ENCODE data around the gene BRPF3.
"Not testable (repeated sequence)": the region's sequence is repeated elsewhere in the genome, so short reads cannot be mapped to it uniquely, and the experiment has no call there.

Gene BRPF3

DNA sequence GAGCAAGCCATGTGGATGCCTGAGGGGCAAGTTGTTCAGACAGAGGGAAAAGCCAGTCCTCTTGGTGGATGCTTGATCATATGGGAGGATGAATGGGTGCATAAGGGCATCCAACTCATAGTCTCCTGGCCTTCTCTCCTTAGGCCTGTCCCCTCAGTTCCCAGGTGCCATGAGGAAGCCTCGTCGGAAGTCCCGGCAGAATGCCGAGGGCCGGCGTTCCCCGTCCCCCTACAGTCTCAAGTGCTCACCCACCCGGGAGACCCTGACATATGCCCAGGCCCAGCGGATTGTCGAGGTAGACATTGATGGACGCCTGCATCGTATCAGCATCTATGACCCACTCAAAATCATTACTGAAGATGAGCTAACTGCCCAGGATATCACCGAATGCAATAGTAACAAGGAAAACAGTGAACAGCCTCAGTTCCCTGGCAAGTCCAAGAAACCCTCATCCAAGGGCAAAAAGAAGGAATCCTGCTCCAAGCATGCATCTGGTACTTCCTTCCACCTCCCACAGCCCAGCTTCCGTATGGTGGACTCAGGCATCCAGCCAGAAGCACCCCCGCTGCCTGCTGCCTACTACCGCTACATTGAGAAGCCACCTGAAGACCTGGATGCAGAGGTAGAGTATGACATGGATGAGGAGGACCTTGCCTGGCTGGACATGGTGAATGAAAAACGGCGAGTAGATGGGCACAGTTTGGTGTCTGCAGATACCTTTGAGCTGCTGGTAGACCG is 3.8 kb downstream of the BRPF3 start:
- DNase-seq (ENCODE audit: low read depth) = no peak

- no peak for DNase-seq (ENCODE audit: low read depth)
Observed at GRCh38 chr6:36200998-36201596, 4.6 kb downstream of the BRPF3 start.

GRCh38 chr6:36201612-36202011 is 5.1 kb downstream of the BRPF3 start:
- no peak for DNase-seq (ENCODE audit: low read depth)

DNA sequence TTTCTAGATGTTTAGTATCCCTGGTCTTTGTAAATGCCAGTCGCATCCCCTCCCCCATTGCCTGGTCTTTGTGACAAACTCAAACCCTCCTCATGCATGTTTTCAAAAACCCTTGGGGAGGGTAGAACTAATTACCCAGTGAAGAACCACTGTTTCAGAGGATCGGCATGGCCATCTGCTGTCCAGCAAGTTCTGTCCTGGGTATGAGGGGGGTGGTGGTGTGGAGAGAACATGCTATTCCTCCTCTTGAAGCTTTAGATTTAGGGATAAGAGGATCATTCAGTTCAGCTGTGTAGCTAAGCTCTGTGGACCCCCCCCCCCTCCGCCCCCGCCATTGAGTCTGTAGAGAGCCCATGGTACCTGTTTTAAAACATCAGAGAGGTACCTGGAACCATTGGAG is 5.6 kb downstream of the BRPF3 start:
- DNase-seq (ENCODE audit: low read depth) = no peak

DNA sequence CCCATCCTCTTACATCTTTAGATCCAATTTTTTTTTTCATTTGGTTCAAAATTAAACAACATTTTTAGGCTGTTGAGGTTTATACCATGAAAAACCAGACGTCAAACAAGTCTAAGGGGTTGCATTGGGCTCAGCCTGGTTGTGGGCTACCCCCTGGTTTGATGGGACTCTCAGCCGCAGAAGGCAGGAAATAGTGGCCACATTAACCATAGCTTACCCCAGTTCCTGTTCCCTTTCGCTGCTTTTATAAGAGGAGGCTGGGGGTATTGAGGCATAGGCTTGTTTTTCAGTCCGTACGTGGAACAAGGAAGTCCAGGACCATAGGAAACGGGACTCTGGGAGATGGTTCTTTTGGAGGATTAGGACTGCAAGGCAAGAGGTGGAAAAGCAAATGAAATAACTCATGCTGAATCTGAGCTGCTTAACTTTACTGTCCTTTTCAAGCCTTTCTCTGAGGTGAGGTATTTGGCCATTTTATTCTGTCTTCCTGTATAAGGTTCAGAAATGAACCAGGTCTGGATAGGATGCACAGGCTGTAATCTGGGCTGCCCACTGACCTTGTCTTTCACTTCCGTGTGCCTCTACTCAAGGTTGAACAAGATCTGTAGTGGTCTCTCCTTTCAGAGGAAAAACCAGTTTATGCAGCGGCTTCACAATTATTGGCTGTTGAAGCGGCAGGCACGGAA is 7.7 kb downstream of the BRPF3 start:
- peak; percentile 17 for DNase-seq (ENCODE audit: low read depth)

DNA sequence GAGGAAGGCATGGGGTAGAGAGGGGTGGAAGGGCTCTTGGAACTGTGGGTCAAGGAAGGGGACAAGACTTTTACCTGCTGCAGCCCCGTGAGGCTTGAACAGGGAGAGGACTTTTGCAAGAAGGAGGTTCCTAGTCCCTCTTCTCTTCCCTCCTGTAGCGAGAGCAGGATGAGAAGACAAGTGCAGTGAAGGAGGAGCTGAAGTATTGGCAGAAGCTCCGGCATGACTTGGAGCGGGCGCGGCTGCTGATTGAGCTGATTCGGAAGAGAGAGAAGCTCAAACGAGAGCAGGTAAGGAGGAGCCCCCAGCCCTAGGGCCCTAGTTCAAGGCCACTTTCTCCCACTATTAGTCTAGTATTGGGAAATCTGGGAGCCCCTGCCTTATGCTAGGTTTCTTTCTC is 10.6 kb downstream of the BRPF3 start:
- no peak for DNase-seq (ENCODE audit: low read depth)

GRCh38 chr6:36209606-36210005 is 13.1 kb downstream of the BRPF3 start:
- DNase-seq (ENCODE audit: low read depth) = no peak

GRCh38 chr6:36210182-36210581 is 13.6 kb downstream of the BRPF3 start:
- DNase-seq (ENCODE audit: low read depth) = no peak

GRCh38 chr6:36210886-36211595 is 14.5 kb downstream of the BRPF3 start:
- no peak for DNase-seq (ENCODE audit: low read depth)

- no peak for DNase-seq (ENCODE audit: low read depth)
Observed at GRCh38 chr6:36216559-36216958, 20.0 kb downstream of the BRPF3 start.

- no peak for DNase-seq (ENCODE audit: low read depth)
Observed at GRCh38 chr6:36217188-36217587, 20.6 kb downstream of the BRPF3 start.

DNA sequence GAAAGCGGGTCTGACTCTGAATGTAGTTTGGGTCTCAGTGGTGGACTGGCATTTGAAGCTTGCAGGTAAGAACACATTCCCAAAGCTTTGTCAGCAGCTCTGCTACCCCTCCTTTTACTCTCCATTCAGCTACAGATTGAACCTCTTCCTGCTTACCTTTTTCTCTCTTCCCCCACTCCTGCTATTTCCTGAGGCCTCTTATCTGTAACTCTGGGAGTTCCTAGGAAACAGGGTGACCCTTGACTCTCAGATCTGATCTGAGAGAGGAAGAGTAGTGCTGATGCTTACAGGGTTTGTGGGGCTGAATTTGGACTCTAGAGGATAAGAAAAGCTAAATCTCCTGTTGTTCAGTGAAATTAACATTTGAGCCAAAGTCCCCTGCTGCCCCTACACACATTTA is 21.4 kb downstream of the BRPF3 start:
- no peak for DNase-seq (ENCODE audit: low read depth)

GRCh38 chr6:36218516-36218915 is 22.0 kb downstream of the BRPF3 start:
- DNase-seq (ENCODE audit: low read depth) = not testable (repeated sequence)

DNA sequence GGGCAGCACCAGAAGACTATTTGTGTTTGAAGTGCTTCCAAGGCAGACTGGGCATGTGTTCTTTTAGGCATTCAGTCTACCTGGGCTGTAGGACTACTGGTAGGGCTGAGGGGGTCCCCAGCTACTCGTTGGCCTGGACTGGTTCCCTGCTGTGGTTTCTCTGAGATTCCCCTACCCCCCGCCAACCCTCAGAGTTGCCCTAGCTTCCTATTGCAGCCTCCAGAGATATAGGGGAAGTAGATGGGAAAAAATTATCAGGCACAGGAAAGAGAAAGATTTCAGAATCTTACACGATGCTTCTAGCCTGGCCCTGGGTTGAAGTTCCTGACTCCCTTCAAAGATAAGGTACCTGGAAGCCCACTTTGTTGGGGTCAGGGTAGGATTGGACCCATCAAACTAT is 22.5 kb downstream of the BRPF3 start:
- DNase-seq (ENCODE audit: low read depth) = no peak

GRCh38 chr6:36220226-36220625 is 23.7 kb downstream of the BRPF3 start:
- DNase-seq (ENCODE audit: low read depth) = no peak

DNA sequence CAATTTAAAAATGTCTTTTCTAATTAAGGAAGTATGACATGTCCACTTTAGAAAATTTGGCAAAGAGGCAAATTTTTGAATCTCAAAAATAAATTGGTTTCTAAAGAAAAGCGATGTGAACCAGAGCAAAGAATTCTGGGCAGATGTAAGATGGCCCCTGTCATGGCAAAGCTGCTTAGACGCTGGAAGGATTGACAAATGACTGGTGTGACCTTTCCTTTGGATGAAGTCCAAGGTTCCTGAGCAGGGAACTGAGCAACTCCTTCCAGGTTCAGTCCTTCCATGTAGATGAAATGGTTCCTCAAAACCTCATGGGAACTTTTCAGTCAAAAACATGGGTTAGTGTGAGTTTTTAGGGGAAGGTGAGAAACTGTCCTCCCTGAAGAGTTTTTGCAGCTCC is 25.1 kb downstream of the BRPF3 start:
- DNase-seq (ENCODE audit: low read depth) = no peak

DNA sequence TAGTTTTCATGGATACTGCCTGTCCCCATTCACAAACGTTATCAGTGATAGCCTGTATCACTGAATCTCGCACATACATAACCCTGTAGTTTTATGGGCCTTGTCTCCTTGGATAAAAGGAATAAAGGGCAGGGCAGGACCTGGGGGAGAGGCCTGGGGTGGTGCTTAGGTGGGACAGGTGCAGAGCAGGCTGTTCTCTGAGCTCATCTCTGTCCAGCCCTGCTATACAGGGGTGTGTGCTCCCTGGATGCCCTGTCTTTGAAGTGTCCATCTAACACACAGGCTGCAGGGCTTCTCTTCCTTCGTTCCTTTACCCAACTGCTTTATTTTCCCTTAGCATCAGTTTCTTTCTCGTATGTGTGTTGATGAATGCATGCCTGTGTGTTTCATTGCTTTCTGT is 26.4 kb downstream of the BRPF3 start:
- DNase-seq (ENCODE audit: low read depth) = no peak

DNA sequence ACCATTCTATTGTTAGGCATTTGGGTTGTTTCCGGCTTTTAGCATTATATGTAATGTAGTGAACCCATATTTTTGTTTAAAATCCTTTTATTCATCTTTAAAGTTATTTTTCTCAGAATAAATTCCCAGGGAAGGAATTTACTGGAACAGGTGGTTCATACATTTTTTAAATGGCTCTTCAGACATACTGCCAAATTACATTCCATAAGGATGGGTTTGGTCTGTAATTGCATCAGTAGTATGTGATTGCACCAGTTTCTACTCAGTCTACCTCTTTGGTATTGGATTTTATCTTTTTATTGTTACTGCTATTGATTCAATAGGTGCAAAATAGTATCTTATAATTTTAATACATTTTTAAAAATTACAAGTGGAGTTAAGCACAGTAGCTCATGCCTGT is 27.2 kb downstream of the BRPF3 start:
- no peak for DNase-seq (ENCODE audit: low read depth)

GRCh38 chr6:36224918-36225461 is 28.4 kb downstream of the BRPF3 start:
- DNase-seq (ENCODE audit: low read depth) = no peak

DNA sequence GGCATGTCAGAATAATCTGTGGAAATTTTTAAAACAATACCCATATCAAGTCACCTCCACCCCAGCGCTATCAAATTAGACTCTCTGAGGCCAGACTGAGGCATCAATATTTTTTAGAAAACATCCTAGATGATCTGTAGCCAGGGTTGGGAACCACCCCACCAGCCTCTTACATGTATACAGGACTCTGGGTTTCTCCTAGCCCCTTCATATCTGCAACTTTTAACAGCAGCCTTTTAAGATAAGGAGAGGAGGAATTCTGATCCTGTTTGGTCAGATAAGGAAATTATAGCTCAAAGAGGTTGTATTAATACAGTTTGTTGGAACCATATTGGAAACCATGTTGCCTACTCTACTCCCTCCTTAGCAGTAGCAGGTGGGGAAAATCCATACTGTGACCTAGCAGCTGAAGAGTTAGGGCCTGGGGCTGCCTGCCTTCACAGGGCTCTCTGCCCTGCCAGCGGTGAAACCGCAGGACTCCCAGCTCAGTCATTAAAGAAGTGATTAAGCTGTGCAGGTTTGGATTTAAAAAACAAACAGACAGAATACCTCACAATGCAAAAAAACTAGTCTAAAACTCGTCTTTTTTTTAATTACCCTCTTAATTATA is 30.0 kb downstream of the BRPF3 start:
- DNase-seq (ENCODE audit: low read depth) = no peak

DNA sequence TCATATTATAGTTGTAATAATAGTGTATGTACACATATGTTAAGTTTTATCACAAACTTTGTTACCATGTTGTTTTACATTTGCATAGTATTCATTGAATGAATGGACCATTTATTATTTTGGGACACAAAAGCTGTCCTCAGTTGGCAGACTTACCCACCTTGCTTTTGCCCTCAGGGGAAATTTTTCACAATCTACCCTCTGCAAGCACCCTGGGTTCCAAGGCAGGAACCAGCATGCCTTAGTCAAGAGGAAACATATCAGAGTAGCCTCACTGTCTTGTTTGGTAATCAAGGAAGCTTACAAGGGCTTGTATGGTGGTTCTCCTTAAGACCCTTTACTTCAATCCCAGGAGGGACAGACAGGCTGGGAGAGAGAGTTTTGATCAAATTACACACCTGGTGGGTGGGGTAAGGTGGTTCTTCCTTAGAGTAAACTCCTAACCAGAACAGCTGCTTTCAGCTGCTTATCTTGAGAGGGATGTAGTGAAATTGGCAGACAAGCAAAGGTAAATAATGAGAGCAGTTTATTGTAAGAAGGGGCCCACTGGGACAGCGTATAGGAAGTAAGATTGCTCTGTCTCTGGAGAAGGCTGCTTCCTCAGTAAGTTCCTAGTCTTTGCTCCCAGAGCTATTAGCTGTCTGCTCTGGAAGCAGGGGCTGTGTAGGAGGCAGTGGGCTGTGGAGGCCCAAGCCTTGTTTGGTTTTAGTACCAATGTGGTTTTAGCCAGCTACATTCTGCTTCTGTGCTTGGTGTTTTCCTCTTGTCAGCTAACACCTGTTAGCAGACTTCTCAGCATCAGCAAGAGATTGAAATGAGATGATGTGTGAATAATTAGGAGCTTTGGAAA is 31.1 kb downstream of the BRPF3 start:
- DNase-seq (ENCODE audit: low read depth) = no peak
